Cortex of kidney (tissue), 1 donor: ENCODE measurements around the gene ZNF260.

Experiments
- DNase-seq: peaks from one replicate; lab custom pipeline; 2025; lab: John Stamatoyannopoulos, UW

ZNF260 gene

GRCh38 chr19:36489920-36490415 is 38.1 kb downstream of the ZNF260 start:
- DNase-seq = no peak

- DNase-seq = peak; percentile 53
Measured at GRCh38 chr19:36489118-36489919, 38.8 kb downstream of the ZNF260 start, which contains the start of gene ZNF566. ZNF566 (minus strand) TSS chr19:36489561; CDS start chr19:36476557, 13,004 bp downstream.

GRCh38 chr19:36488846-36489117 is 39.3 kb downstream of the ZNF260 start:
- DNase-seq = no peak

- DNase-seq = no peak
Measured at GRCh38 chr19:36488118-36488845, 39.8 kb downstream of the ZNF260 start.

- no peak for DNase-seq
Measured at GRCh38 chr19:36483653-36484052, 44.4 kb downstream of the ZNF260 start.

- no peak for DNase-seq
Measured at GRCh38 chr19:36482876-36483275, 45.2 kb downstream of the ZNF260 start.
